NB4 (cell line): ENCODE results near the gene NEBL.

ENCODE experiments used
- CTCF ChIP-seq: IDR thresholded peaks from one replicate; pipeline ENCODE4 v1.5.1; 2012; ENCODE audit warnings: low read depth, low read length
- MYC ChIP-seq: IDR thresholded peaks from 2 replicates; pipeline ENCODE4 v1.6.1; 2011; ENCODE audit warnings: low read depth, low read length

- TF ChIP-seq CTCF, result no peak
- TF ChIP-seq MYC, result no peak
Observed at GRCh38 chr10:20898866-20899535, 1.9 kb upstream of the NEBL start.
